Measurements from ENCODE around the gene RBM47. TPM values are rescaled to one million over a fixed set of nuclear protein-coding genes. Genes with fewer than 3 reads are reported as not detected.

RBM47 gene
- total RNA-seq, 1 experiment from 2014 or later: 70.3 TPM

DNA sequence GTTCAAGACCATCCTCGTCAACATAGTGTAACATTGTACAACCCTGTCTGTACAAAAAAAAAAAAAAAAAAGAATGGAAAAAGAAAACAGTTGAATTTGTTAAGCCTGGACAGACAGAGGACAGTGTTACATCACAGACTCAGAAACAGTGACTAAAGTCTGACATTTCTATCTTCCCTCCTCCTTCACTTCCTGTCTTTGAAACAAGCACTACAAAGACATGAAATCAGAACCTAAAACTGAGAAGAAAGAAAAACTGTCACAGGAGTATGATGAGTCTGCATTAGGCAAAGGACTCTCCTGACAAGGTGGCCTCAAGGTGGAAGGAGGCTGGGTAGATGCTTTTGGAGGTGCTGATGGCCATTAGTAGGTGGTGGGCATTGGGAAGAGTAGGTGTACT, 126.7 kb downstream of the RBM47 start:
- Histone ChIP-seq H3K23ac (ENCODE audit: insufficient read length, low read depth, low read length) (no peak overlapping the region), H3T11ph (ENCODE audit: low read length) (no peak overlapping the region), H3K56ac (ENCODE audit: insufficient read length, low read depth, low read length) (no peak overlapping the region), H2BK12ac (ENCODE audit: insufficient read length, low read depth, low read length) (no peak overlapping the region), H3K4ac (ENCODE audit: low read depth, low read length) (no peak overlapping the region), H3K4me1 (ENCODE audit: insufficient read depth, low read length) (no peaks in the 10 kb centered on the region), H2AFZ (ENCODE audit: low read length) (no peak overlapping the region), H3K23me2 (ENCODE audit: insufficient read length, low read depth, low read length, poor library complexity, severe bottlenecking) (no peaks in the 10 kb centered on the region), H4K91ac (ENCODE audit: insufficient read length, low read depth, low read length) (no peak overlapping the region), H2BK120ac (ENCODE audit: low read depth, low read length, poor library complexity, severe bottlenecking) (no peak overlapping the region), H3K79me1 (ENCODE audit: insufficient read depth, low read depth, low read length, poor library complexity, severe bottlenecking) (no peaks in the 10 kb centered on the region), H3K9me3 (ENCODE audit: control insufficient read depth, low read depth, low read length) (no peaks in the 10 kb centered on the region), H3K4me2 (ENCODE audit: insufficient read depth, insufficient read length, low read length) (no peak overlapping the region), H4K20me1 (ENCODE audit: control insufficient read depth, insufficient read depth, insufficient read length) (no peaks in the 10 kb centered on the region), H3K18ac (ENCODE audit: insufficient read length, low read depth, low read length) (no peak overlapping the region), H2BK20ac (ENCODE audit: low read depth, low read length, poor library complexity, severe bottlenecking) (no peak overlapping the region), H4K8ac (replicated peaks; ENCODE audit: insufficient read length, low read depth, low read length) (no peak overlapping the region), H3K9ac (ENCODE audit: extremely low read depth, insufficient read length, low read length) (no peak overlapping the region), H3K14ac (ENCODE audit: insufficient read depth, low read length) (no peak overlapping the region), H3K27ac (ENCODE audit: insufficient read length, low read depth, low read length) (no peak overlapping the region), H3K27me3 (ENCODE audit: insufficient read depth, low read length) (no peaks in the 10 kb centered on the region), H3K79me2 (ENCODE audit: insufficient read depth, low read length) (peaks cover 2% of the 10 kb centered on the region; the same call in 1 of the 2 replicates), H2BK5ac (ENCODE audit: insufficient read length, low read length) (no peak overlapping the region), H2BK15ac (ENCODE audit: low read depth, low read length) (no peak overlapping the region), H2AK5ac (ENCODE audit: insufficient read length, low read length) (no peak overlapping the region), H4K5ac (ENCODE audit: insufficient read length, low read depth, low read length) (no peak overlapping the region)
- Mint-ChIP-seq H3K27me3 (ENCODE audit: low read depth) (no peaks in the 10 kb centered on the region), H3K36me3 (ENCODE audit: insufficient read depth in 1 of 3, low read depth in 3 of 3) (peaks cover 0 to 9% (median 8%) of the 10 kb centered on the region in 3 experiments; a peak in 3 of 7 replicates), H3K4me1 (peaks cover 0 to 3% of the 10 kb centered on the region in 2 experiments; a peak in 2 of 4 replicates), H3K27ac (no peak overlapping the region), H3K9me3 (no peaks in the 10 kb centered on the region), H3K4me3 (no peak overlapping the region)
- DNase-seq: no peak
- no peak for TF ChIP-seq CTCF (conservative IDR thresholded peaks at IDR 0.05)
- WGBS (ENCODE audit: extremely low coverage, insufficient read length, low lambda C conversion rate): no CpG with 5 or more reads among the region's 1 CpG

Measured in H9 (cell line).